Neuronal stem cell (in vitro differentiated cells): ENCODE results near the gene THSD4.

Source experiments
- DNase-seq: peaks from one replicate; pipeline ENCODE4 v3.0.0-alpha.2; 2013; ENCODE audit warnings: low spot score
- H2AFZ ChIP-seq: one replicate; pipeline ENCODE4 v1.6.1; 2013; ENCODE audit warnings: mild to moderate bottlenecking, low read length, inconsistent platforms
- H2AK5ac ChIP-seq: 2 replicates; pipeline ENCODE4 v1.6.1; 2013; ENCODE audit warnings: low read depth, mild to moderate bottlenecking, inconsistent platforms, low read length, moderate library complexity, mixed read lengths
- H2BK120ac ChIP-seq: 2 replicates; pipeline ENCODE4 v1.6.1; 2013; ENCODE audit warnings: low read depth, mild to moderate bottlenecking, inconsistent platforms, low read length, moderate library complexity, mixed read lengths
- H2BK12ac ChIP-seq: one replicate; pipeline ENCODE4 v1.6.1; 2013; ENCODE audit warnings: low read length, inconsistent platforms
- H2BK15ac ChIP-seq: 2 replicates; pipeline ENCODE4 v1.6.1; 2013; ENCODE audit warnings: mild to moderate bottlenecking, low read length, inconsistent platforms, mixed read lengths
- H2BK5ac ChIP-seq: one replicate; pipeline ENCODE4 v1.6.1; 2013; ENCODE audit warnings: inconsistent platforms, mild to moderate bottlenecking, low read length, moderate library complexity
- H3K14ac ChIP-seq: one replicate; pipeline ENCODE4 v1.6.1; 2013; ENCODE audit warnings: low read length, inconsistent platforms
- H3K18ac ChIP-seq: 2 replicates; pipeline ENCODE4 v1.6.1; 2013; ENCODE audit warnings: low read length, inconsistent platforms
- H3K23ac ChIP-seq: 2 replicates; pipeline ENCODE4 v1.6.1; 2013; ENCODE audit warnings: low read depth, mild to moderate bottlenecking, mixed read lengths, low read length, inconsistent platforms; ENCODE audit not compliant: poor library complexity
- H3K27ac ChIP-seq: replicated peaks from 3 replicates; pipeline ENCODE4 v1.5.1; 2013; ENCODE audit warnings: low read length, inconsistent platforms
- H3K27me3 ChIP-seq, 3 experiments: 2 replicates each; pipeline ENCODE4 v1.6.1; 2013; ENCODE audit warnings: low read length in 3 of 3, mild to moderate bottlenecking in 2 of 3, inconsistent platforms in 1 of 3, low read depth in 1 of 3, mixed read lengths in 1 of 3, moderate library complexity in 1 of 3; ENCODE audit not compliant: control insufficient read depth in 3 of 3, insufficient read depth in 3 of 3
- H3K36me3 ChIP-seq, 2 donors: replicated peaks in 1 of 2; 2 replicates each; pipeline ENCODE4 v1.6.1; 2013; ENCODE audit warnings: low read length in 2 of 2; ENCODE audit not compliant: control insufficient read depth in 2 of 2, insufficient read depth in 2 of 2
- H3K4ac ChIP-seq: 2 replicates; pipeline ENCODE4 v1.6.1; 2013; ENCODE audit warnings: inconsistent platforms, mild to moderate bottlenecking, low read length, moderate library complexity
- H3K4me1 ChIP-seq, 2 donors: 1 replicate in 1 of 2; 2 replicates in 1 of 2; pipeline ENCODE4 v1.6.1; 2013; ENCODE audit warnings: low read length in 2 of 2, low read depth in 1 of 2; ENCODE audit not compliant: control insufficient read depth in 2 of 2, insufficient read depth in 1 of 2
- H3K4me2 ChIP-seq: one replicate; pipeline ENCODE4 v1.6.1; 2013; ENCODE audit warnings: mild to moderate bottlenecking, low read length, inconsistent platforms; ENCODE audit not compliant: insufficient read depth, poor library complexity, severe bottlenecking
- H3K4me3 ChIP-seq, 2 donors: 2 replicates each; pipeline ENCODE4 v1.5.1; 2013; ENCODE audit warnings: low read length in 2 of 2, mild to moderate bottlenecking in 2 of 2, inconsistent platforms in 1 of 2, moderate library complexity in 1 of 2
- H3K79me1 ChIP-seq: one replicate; pipeline ENCODE4 v1.6.1; 2013; ENCODE audit warnings: low read depth, mild to moderate bottlenecking, inconsistent platforms, low read length, moderate library complexity
- H3K9ac ChIP-seq: one replicate; pipeline ENCODE4 v1.6.1; 2013; ENCODE audit warnings: mild to moderate bottlenecking, low read depth, low read length, inconsistent platforms; ENCODE audit not compliant: poor library complexity
- H3K9me3 ChIP-seq, 2 donors: replicated peaks in 1 of 2; 2 replicates each; pipeline versions ENCODE3 to v1.6.1; 2013; ENCODE audit warnings: low read length in 2 of 2, mild to moderate bottlenecking in 2 of 2, inconsistent platforms in 1 of 2, low read depth in 1 of 2, mixed read lengths in 1 of 2, moderate library complexity in 1 of 2; ENCODE audit not compliant: control insufficient read depth in 2 of 2, insufficient read depth in 1 of 2
- H4K8ac ChIP-seq: one replicate; pipeline ENCODE4 v1.6.1; 2013; ENCODE audit warnings: low read depth, mild to moderate bottlenecking, inconsistent platforms, low read length, moderate library complexity
- H4K91ac ChIP-seq: one replicate; pipeline ENCODE4 v1.6.1; 2013; ENCODE audit warnings: low read length, low read depth, mild to moderate bottlenecking, inconsistent platforms; ENCODE audit not compliant: poor library complexity
- WGBS, 2 donors: extraction: QIAGEN DNeasy Blood & Tissue Kit; methylation state at CpG; one replicate each; pipeline ENCODE4 v1.1.7; 2013; ENCODE audit warnings: missing lambda C conversion rate in 2 of 2, mixed read lengths in 1 of 2; ENCODE audit not compliant: insufficient read length in 2 of 2, insufficient replicate concordance in 1 of 2; ENCODE audit errors: extremely low coverage in 2 of 2; 5-methylcytosine and 5-hydroxymethylcytosine counted together

Gene THSD4

DNA sequence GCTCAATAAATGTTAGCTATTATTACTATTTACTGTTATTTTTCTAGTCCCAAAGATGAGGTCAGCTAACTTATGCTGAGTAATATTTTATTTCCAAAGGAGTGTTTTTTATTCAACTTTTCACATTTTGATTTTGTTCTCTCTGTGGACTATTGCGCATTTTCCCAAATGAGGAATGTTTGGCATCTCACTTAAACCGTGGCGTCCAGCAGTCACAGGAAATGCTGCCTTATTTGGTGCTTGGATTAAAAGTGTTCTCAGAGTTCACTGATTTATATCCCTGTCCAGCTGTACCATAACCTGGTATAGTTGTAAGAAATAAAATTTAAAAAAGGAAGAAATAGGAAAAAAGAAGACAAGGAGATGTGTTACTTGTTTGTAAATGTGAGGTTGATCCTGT is 166.8 kb downstream of the THSD4 start:
- H3K18ac ChIP-seq, result no peak overlapping the region
- no peak overlapping the region for H3K4me2 ChIP-seq
- no peak overlapping the region for H3K4ac ChIP-seq
- no peak overlapping the region for H4K8ac ChIP-seq
- H2AK5ac ChIP-seq, result no peak overlapping the region
- H2BK15ac ChIP-seq, result no peak overlapping the region
- H2AFZ ChIP-seq, result no peak overlapping the region
- no peaks in the 10 kb centered on the region for H3K79me1 ChIP-seq
- H3K27ac ChIP-seq, result no peak overlapping the region
- H3K14ac ChIP-seq, result no peak overlapping the region
- no peak overlapping the region for H3K4me3 ChIP-seq
- no peak overlapping the region for H2BK120ac ChIP-seq
- H4K91ac ChIP-seq, result no peak overlapping the region
- H3K27me3 ChIP-seq, result no peaks in the 10 kb centered on the region
- H3K9ac ChIP-seq, result no peak overlapping the region
- no peaks in the 10 kb centered on the region for H3K36me3 ChIP-seq
- no peak overlapping the region for H3K23ac ChIP-seq
- H3K4me1 ChIP-seq, result peaks cover 0 to 1% of the 10 kb centered on the region in 2 donors
- WGBS, 2 donors, result no CpG with 5 or more reads among the region's 3 CpGs
- DNase-seq, result no peak
- no peaks in the 10 kb centered on the region for H3K9me3 ChIP-seq
- H2BK5ac ChIP-seq, result no peak overlapping the region
- H2BK12ac ChIP-seq, result no peak overlapping the region

DNA sequence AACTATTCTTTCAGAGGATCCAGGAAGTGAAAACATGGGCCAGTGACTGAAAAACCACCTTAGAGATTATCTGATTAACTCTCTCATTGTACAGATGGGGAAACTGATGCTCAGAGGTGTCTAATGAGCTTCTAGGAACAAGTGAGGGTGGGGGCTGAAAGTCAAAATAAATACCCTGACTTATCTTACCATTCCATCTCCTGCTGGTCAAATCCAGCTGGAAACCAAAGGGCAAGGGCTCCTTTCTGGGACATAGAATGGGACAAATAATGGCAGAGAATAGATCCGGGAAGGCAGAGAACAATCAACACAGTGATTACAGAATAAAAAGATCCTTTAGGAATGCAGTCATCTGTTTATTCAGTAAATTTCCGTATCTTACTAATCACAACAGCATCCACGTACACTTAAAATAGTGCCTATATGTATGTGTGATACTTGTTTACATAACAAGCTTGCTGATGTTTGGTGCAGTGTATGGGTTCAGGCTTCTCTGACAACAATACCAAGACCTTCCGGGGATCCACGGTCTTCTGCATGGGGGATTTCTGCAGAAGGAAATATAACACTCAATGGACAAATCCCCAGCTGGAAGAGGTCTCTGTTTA is 173.2 kb downstream of the THSD4 start:
- no peak for DNase-seq
- no peak overlapping the region for H3K9ac ChIP-seq
- H4K91ac ChIP-seq, result no peak overlapping the region
- no peak overlapping the region for H2BK5ac ChIP-seq
- no peak overlapping the region for H3K4me3 ChIP-seq
- H3K18ac ChIP-seq, result no peak overlapping the region
- no peak overlapping the region for H3K27ac ChIP-seq
- H3K4me1 ChIP-seq, result peaks cover 0 to 2% of the 10 kb centered on the region in 2 donors
- H2BK120ac ChIP-seq, result no peak overlapping the region
- H3K14ac ChIP-seq, result no peak overlapping the region
- H3K36me3 ChIP-seq, result no peaks in the 10 kb centered on the region
- no peak overlapping the region for H2BK12ac ChIP-seq
- no CpG with 5 or more reads among the region's 5 CpGs for WGBS, 2 donors
- no peaks in the 10 kb centered on the region for H3K79me1 ChIP-seq
- no peaks in the 10 kb centered on the region for H3K27me3 ChIP-seq
- H2AFZ ChIP-seq, result no peak overlapping the region
- H3K4ac ChIP-seq, result no peak overlapping the region
- no peak overlapping the region for H4K8ac ChIP-seq
- H2AK5ac ChIP-seq, result no peak overlapping the region
- H2BK15ac ChIP-seq, result no peak overlapping the region
- no peaks in the 10 kb centered on the region for H3K9me3 ChIP-seq
- H3K23ac ChIP-seq, result no peak overlapping the region
- no peak overlapping the region for H3K4me2 ChIP-seq

GRCh38 chr15:71290002-71290401 is 174.7 kb downstream of the THSD4 start:
- no peaks in the 10 kb centered on the region for H3K27me3 ChIP-seq
- H3K9ac ChIP-seq, result no peak overlapping the region
- no peak for DNase-seq
- peaks cover 0 to 2% of the 10 kb centered on the region in 2 donors for H3K4me1 ChIP-seq
- H3K36me3 ChIP-seq, result no peaks in the 10 kb centered on the region
- no peak overlapping the region for H2AFZ ChIP-seq
- H4K91ac ChIP-seq, result no peak overlapping the region
- no peak overlapping the region for H3K23ac ChIP-seq
- H3K4me2 ChIP-seq, result no peak overlapping the region
- no peak overlapping the region for H3K4ac ChIP-seq
- no CpG with 5 or more reads among the region's 3 CpGs for WGBS, 2 donors
- no peak overlapping the region for H3K18ac ChIP-seq
- H2BK120ac ChIP-seq, result no peak overlapping the region
- no peak overlapping the region for H3K4me3 ChIP-seq
- no peak overlapping the region for H3K27ac ChIP-seq
- H3K14ac ChIP-seq, result no peak overlapping the region
- H4K8ac ChIP-seq, result no peak overlapping the region
- no peak overlapping the region for H2BK15ac ChIP-seq
- peak overlapping the region; percentile 8 for H2AK5ac ChIP-seq
- no peak overlapping the region for H2BK12ac ChIP-seq
- no peak overlapping the region for H2BK5ac ChIP-seq
- no peaks in the 10 kb centered on the region for H3K9me3 ChIP-seq
- no peaks in the 10 kb centered on the region for H3K79me1 ChIP-seq

DNA sequence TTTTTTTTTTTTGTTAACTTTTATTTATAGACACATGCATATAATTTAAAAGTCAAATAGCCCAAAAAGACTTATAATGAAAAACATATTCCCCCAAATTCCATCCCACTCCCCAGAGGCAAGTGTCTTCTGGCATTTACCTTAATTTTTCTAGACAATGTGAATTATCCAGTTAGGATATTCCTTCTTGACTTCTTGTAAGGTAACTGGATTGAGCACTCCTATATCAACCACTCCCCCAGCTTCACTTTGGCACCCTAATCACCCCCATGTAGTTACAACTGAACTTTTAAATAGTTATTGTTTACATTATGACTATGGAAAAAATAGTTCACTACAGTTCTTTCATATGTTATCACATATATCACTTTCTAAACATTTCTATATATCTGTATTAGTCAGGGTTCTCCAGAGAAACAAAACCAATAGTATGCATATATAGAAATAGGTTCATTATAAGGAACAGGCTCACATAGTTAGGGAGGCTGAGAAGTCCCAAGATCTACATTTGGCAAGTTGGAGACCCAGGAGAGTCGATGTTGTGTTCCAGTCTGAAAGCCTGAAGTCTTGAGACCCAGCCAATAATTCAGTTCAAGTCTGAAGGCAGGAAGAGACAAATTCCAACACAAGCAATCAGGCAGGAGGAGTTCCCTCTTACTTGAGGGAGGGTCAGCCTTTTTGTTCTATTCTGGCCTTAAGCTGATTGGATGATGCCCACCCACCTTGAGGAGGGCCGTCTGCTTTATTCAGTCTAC is 175.8 kb downstream of the THSD4 start:
- H3K4me3 ChIP-seq, result no peak overlapping the region
- H3K14ac ChIP-seq, result no peak overlapping the region
- H3K4me2 ChIP-seq, result no peak overlapping the region
- no peaks in the 10 kb centered on the region for H3K27me3 ChIP-seq
- no peaks in the 10 kb centered on the region for H3K36me3 ChIP-seq
- H3K9ac ChIP-seq, result no peak overlapping the region
- H3K79me1 ChIP-seq, result no peaks in the 10 kb centered on the region
- H3K9me3 ChIP-seq, result no peaks in the 10 kb centered on the region
- no peak overlapping the region for H3K27ac ChIP-seq
- no peak overlapping the region for H2BK5ac ChIP-seq
- H2AK5ac ChIP-seq, result no peak overlapping the region
- no CpG with 5 or more reads among the region's 2 CpGs for WGBS, 2 donors
- no peak overlapping the region for H2BK120ac ChIP-seq
- no peak overlapping the region for H4K8ac ChIP-seq
- no peak overlapping the region for H3K23ac ChIP-seq
- H3K4me1 ChIP-seq, result peaks cover 0 to 2% of the 10 kb centered on the region in 2 donors
- no peak for DNase-seq
- no peak overlapping the region for H2AFZ ChIP-seq
- H3K4ac ChIP-seq, result no peak overlapping the region
- no peak overlapping the region for H4K91ac ChIP-seq
- H2BK12ac ChIP-seq, result no peak overlapping the region
- no peak overlapping the region for H3K18ac ChIP-seq
- no peak overlapping the region for H2BK15ac ChIP-seq
